LoVo (cell line): ENCODE results near the gene PCDH9.
"Not testable (repeated sequence)": the region's sequence is repeated elsewhere in the genome, so short reads cannot be mapped to it uniquely, and the experiment has no call there.

Source experiments
- DNase-seq: peaks from one replicate; pipeline ENCODE4 v3.0.0-alpha.2; 2016; ENCODE audit warnings: low spot score

Gene PCDH9

DNA sequence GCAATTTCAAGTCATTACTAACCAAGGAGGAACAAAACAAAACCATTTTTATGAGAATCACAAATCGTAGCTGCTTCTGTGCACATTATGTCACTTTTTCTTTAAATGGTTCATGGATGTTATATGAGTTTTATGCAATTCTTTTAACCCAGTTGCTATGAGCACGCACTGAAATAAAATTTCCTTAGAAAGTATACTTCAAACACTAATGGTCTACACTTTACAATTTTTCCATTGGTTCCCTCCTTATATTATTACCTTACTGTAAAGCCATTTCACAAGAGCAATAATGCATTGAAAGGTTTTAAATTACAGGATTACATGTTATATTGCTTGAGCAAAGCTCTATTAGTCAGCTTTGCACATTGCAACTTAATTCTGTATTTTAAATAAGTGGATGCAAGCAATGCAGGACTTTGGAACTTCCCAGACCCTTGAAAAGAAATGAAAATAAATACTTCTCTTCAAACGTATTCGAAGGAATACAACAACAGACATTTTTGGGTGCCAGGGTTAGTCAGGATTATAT lies 318.7 kb downstream of the PCDH9 start:
- DNase-seq, result no peak

- DNase-seq, result no peak
These were observed 330.2 kb downstream of the PCDH9 start for GRCh38 chr13:66899955-66900354.

DNA sequence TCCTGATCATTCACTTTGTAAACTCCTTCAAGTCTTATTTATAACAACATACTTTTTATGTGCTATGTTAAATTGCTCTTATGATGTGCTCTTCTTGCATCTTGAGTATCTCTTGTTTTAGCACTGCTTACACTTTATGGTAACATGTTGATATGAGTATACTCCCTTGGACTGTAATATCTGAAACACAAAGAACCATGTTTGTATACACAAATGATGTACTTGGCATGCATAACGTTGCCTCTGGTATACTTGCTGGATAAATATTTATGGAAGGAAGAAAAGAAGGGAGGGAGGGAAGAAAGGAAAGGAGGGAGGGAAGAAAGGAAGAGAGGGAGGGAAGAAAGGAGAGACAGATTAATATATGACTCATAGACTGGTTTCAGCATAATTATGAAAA lies 333.2 kb downstream of the PCDH9 start:
- no peak for DNase-seq

DNA sequence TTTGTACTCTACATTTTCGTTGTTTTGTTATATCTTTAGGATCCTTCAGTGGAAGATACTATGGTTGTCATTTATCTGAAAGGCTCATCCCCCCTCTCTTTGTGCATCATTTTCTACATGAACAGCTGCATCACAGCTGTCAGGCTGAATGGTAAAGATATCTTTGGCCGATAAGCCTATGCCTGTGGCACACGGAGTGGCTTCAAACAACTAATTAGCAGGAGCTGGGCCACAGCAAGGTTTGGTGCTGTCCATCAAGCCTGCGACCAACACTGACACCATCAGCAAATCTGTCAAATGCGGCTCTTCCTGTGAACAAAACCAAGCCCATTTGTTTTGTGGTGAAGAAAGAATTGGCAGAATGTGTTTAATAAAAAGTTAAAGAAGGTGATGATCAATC lies 334.4 kb downstream of the PCDH9 start:
- no peak for DNase-seq

DNA sequence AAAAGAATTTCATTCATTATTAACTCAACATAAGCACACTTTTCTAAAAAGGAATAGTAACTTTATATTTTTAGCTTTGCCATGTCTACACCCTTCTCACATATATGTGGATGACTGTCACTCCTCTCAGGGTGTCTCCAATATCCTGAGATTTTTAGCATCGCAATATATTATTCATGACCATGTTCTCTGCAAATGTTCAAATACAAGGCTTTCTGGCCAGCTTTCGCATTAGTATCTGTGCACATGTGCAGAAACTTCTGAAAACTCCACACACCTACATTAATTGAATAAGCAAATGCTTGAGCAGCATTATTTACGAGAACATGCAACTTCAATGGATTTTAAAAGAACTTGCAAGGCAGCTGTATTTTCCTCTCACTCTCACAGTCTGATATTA lies 334.8 kb downstream of the PCDH9 start:
- no peak for DNase-seq

- DNase-seq, result no peak
These were observed 341.4 kb downstream of the PCDH9 start for GRCh38 chr13:66888698-66889097.

DNA sequence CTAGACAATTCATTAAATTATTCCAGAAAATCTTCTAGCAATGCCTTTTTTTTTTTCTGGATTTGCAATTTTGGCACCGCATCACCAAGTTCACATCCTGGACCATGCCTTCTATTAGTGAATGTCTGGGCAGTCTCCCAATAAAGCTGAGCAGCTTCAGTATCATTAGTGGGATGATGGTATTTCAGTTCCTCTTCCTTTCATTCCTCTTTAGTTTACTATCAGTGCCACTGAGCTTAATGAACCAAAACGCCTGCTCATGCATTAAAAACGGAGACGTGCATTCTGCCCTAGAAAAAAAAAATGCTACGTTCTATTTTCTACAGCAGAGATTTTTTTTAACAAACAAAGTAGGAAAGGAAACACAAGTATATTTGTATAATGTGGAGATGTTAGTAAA lies 343.0 kb downstream of the PCDH9 start:
- DNase-seq, result no peak

DNA sequence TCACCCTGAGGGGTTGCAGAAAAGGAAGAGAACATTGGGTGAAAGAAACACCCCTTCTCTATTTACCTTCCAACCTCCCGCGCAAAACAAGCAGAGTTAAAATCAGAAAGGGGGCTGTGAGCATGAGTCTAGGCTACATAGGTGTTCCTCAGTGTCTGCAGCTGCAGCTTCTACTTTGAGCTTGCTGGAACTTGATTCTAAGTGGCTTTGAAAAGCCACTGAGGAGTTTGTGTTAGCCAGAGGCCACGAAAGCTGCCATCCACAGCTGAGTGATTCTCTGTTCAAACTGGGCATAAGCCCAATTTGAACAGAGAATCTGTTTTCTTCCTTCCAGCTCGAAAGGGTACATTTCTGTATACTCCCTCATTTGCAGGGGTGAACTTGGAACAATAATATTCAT lies 343.9 kb downstream of the PCDH9 start:
- DNase-seq, result no peak

DNA sequence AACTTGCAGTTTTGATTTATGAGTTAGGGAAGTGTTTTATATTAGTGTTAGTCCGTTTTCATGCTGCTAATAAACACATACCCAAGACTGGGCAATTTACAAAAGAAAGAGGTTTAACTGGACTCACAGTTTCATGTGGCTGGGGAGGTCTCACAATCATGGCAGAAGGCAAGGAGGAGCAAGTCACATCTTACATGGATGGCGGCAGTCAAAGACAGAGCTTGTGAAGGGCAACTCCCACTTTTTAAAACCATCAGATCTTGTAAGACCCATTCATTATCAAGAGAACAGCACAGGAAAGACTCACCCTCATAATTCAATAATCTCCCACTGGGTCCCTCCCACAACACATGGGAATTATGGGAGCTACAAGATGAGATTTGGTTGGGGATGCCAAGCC lies 349.0 kb downstream of the PCDH9 start:
- DNase-seq, result not testable (repeated sequence)

DNA sequence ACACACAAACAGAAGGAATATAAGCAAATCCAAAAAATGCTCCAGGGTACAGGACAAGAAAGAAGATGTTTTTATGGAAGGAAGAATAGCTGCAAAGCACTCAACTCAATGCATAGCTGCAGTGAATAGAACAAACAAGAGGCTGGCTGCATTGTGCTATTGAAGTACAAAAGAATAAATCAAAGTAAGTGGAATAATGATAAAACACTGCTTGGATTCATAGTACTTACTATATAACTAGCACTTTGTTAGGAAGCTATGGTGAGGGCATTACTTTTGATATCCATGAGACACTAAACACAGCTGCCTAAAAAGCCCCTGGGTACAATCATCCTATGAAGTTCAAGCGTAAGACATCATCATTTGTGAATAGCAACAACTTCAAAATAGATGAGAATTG lies 350.1 kb downstream of the PCDH9 start:
- DNase-seq, result no peak

GRCh38 chr13:66875264-66875663 lies 354.9 kb downstream of the PCDH9 start:
- no peak for DNase-seq

DNA sequence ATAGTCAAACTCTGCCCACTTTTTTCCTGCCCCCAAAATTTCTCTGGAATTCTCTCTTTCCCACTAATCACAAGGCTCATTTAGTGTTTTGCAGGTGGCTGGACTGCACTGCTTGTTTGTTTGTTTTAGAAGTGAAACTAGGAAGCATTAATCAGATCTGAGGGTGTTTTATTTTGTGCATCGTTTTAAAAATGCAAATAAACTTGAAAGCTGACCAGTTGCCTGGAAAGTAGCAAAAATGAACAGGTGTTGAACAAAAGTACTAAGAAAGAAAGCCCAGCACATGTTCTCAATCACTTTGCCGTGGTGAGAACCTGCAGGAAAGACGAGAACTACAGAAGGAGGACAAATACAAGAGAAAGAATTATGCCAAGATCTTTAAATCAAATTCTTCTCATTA lies 365.5 kb downstream of the PCDH9 start:
- DNase-seq, result no peak

DNA sequence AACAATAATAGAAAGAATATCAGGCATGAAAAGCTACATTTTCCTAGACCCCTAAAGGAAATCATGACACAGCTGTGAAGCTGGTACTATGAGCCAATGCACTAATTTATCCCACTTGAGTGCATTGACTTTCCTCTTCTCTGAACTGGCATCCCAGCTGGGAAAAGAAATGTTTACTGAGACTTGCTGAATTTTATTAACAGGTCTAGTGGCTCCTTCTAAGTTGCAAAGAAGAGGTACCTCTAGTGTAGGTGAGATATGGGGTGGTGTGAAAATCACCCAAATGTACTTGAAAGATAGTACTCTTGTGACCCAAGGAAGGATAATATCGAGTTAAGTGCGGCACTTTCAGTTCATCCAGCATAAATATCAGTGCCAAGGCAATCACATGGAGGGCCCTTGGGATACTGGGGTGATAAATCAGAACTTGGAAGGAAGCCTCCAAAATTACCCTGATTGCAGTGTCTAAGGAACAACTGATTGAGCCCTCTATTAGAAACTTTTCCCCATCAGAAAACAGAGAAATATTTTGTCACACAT lies 369.2 kb downstream of the PCDH9 start:
- DNase-seq, result no peak

- no peak for DNase-seq
These were observed 369.9 kb downstream of the PCDH9 start for GRCh38 chr13:66859934-66860877.

GRCh38 chr13:66859078-66859477 lies 371.1 kb downstream of the PCDH9 start:
- no peak for DNase-seq

GRCh38 chr13:66858163-66858562 lies 372.0 kb downstream of the PCDH9 start:
- DNase-seq, result no peak

GRCh38 chr13:66855131-66855530 lies 375.0 kb downstream of the PCDH9 start:
- no peak for DNase-seq

- DNase-seq, result no peak
These were observed 376.6 kb downstream of the PCDH9 start for GRCh38 chr13:66853564-66853963.

GRCh38 chr13:66849706-66850105 lies 380.4 kb downstream of the PCDH9 start:
- no peak for DNase-seq

DNA sequence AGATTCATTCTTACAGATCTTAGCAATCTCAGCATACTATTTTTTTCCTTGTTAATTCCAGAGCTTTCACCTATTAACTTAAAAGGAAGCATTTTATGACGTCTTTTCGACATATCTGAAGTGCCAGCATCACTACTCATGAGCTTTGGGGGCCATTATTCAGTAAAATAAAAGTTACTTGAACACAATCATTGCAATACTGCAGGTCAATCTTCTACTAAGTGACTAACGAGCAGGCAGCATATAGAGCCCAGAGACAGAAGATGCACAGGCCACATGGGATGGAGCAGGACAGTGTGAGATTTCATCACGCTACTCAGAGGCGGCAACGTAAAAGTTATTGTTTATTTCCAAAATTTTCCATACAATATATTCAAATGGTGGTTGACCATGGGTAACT lies 382.6 kb downstream of the PCDH9 start:
- DNase-seq, result no peak

DNA sequence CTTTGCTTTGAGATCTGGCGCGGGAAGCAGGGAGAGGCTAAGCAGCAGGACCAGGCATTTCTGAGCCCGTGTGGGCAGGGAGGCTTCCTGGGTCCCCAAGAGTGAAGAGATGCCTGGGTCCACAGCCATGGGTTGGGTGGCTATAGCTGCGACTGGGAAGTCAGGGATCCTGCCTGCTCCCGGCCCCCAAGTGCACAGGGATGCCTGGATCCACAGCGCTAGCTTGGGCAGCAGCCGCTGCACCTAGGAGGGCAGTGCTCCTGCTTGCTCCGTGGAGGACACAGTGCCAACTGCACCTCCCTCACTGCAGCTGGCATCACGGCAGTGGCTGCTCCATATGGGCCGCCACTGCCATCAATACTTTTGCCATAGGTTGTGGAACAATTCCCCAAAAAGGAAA lies 384.7 kb downstream of the PCDH9 start:
- DNase-seq, result no peak

DNA sequence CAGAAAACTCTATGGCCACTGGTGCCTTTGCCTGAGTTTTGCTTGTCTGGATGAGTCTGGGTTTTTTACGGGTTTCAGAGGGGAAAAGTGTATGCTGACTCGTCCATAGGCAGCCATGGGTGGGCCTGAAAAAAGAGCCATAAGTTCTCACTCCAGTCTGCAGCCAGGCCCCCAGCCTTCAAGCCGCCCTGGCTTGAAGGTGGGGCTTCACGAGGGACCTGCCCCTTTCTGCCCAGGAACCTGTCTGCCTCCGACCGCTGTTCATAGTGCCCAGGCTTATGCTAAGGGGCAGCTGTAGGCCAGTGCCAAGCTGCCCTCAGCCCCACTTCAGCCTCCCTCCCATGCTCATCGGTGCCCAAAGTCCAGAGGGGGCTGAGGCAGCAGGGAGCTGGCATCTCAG lies 385.2 kb downstream of the PCDH9 start:
- no peak for DNase-seq

DNA sequence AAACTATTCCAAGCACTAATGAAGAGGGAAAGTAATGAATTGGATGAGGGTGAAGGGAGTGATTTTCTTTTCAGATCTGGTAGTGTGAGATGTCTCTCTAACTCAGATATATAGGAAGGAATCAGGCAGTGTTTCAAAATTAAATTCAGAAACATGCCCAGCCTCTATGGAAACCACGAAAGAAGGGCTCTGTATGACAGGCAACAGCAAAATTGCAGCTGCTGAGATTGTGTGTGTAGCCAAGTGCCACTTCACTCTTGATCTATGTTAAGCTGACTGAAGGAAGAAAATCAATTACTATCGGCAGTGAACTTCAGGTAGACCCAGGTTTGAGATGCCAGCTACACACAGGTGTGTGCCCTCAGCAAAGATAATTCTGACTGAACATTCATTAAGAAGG lies 387.4 kb downstream of the PCDH9 start:
- DNase-seq, result no peak

DNA sequence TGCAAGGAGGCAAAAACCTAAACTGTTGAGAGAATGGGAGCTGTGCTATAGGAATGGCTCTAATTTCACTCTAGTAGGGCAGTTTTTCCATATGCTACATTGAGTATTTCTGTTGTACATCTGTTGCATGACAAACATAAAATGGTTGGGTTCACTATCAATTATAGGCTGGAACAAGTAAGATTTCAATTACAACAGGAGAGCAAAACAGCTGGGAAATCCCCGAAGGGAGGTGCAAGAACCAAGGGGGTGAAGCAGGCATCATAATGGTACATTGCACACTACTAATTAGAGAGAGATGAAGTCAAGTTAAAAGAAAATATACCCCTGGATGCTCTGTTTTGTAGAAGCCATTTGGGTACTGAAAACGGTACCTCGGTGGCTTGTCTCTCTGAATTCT lies 389.5 kb downstream of the PCDH9 start:
- DNase-seq, result no peak
